Esophagus (tissue), 2 donors: ENCODE data around the gene CCDC175. TPM values are rescaled to one million over a fixed set of nuclear protein-coding genes. Genes with fewer than 3 reads are reported as not detected.

Source experiments
- H3K27ac ChIP-seq, 2 donors: one replicate each; pipeline ENCODE4 v1.5.1; 2013; ENCODE audit warnings: low read depth in 2 of 2, mild to moderate bottlenecking in 2 of 2, inconsistent platforms in 1 of 2, low read length in 1 of 2, moderate library complexity in 1 of 2
- H3K27me3 ChIP-seq, 2 donors: one replicate each; pipeline ENCODE4 v1.6.1; 2013; ENCODE audit warnings: low read length in 2 of 2, control low read depth in 1 of 2, mild to moderate bottlenecking in 1 of 2; ENCODE audit not compliant: insufficient read depth in 2 of 2, control insufficient read depth in 1 of 2
- H3K36me3 ChIP-seq, 2 donors: one replicate each; pipeline ENCODE4 v1.6.1; 2013; ENCODE audit warnings: low read length in 1 of 2; ENCODE audit not compliant: control insufficient read depth in 2 of 2, insufficient read depth in 2 of 2
- H3K4me1 ChIP-seq, 2 donors: one replicate each; pipeline ENCODE4 v1.6.1; 2013; ENCODE audit warnings: low read length in 1 of 2; ENCODE audit not compliant: control insufficient read depth in 2 of 2, insufficient read depth in 2 of 2
- H3K4me3 ChIP-seq, 2 donors: one replicate each; pipeline ENCODE4 v1.5.1; 2013; ENCODE audit warnings: low read length in 2 of 2, mild to moderate bottlenecking in 2 of 2, low read depth in 1 of 2, moderate library complexity in 1 of 2
- H3K9me3 ChIP-seq, 2 donors: one replicate each; pipeline ENCODE4 v1.6.1; 2013; ENCODE audit warnings: mild to moderate bottlenecking in 2 of 2, low read depth in 1 of 2, low read length in 1 of 2, moderate library complexity in 1 of 2; ENCODE audit not compliant: control insufficient read depth in 2 of 2, insufficient read depth in 1 of 2
- WGBS, 2 donors: extraction: QIAGEN DNeasy Blood & Tissue Kit; methylation state at CpG; one replicate each; pipeline ENCODE4 v1.1.7; 2013; 5-methylcytosine and 5-hydroxymethylcytosine counted together
- polyA plus RNA-seq, 2 donors: library from polyadenylated mRNA; stranded (reverse); fragments of 200-250 nt; gene quantifications; one replicate each; pipeline ENCODE4 v1.2.3, GENCODE V29; 2013
- donor health status: healthy with polysubstance abuse.
- donor health status: Bipolar disorder and iron deficiency.

CCDC175 gene
- polyA plus RNA-seq, 2 donors: not detected

GRCh38 chr14:59484639-59485175 lies 91.9 kb downstream of the CCDC175 start:
- Histone ChIP-seq H3K4me1 (peaks cover 0 to 4% of the 10 kb centered on the region in 2 donors), H3K27me3 (no peaks in the 10 kb centered on the region), H3K9me3 (no peaks in the 10 kb centered on the region), H3K36me3 (peaks cover 0 to 4% of the 10 kb centered on the region in 2 donors), H3K4me3 (peak overlapping the region; percentile 73 to 99), H3K27ac (peak overlapping the region; percentile 83 to 92)
- WGBS, 2 donors: 0 to 1% methylated on average over 31 to 32 of the region's 32 CpGs

DNA sequence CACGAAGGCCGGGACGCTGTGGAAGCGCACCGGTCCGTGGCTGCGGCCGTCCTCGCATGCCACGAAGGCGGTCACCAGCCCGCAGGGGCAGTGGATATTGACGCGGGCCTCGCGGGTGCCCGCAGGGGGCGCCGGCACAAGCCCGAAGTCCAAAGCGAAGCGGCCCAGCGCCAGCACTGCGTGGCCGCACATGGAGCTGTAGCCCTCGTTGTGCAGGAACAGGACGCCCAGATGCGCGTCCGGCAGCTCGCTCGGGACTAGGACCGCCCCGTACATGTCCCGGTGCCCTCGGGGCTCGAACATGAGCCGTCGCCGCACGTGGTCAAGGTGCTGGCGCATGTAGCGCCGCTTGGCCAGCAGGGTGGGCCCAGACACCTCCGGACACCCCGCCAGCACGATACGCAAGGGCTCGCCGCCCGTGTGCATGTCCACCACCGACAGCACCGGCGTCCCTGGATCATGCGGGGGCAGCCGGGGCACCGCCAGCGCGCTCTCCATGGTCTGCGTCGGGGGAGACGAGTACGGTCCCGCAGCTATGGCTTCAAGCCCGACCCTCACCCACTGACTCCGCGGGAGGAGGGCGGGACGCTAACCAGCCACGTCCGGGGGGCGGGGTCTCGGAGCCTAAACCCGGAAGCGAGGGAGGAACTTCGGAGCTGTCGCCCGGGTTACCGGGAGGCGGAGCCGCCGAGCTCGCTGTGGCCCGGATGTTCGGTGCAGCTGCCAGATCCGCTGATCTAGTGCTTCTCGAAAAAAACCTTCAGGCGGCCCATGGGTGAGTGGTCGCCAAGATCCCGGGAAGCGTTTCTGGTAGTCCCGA lies 92.6 kb downstream of the CCDC175 start, which contains the start of the genes JKAMP and L3HYPDH:
Gene JKAMP, plus strand, starts transcription at position 699 of the 820 bp plus-strand sequence. Its CDS starts 73 bp downstream, at position 772.
Gene L3HYPDH, minus strand, starts transcription at position 590 of the 820 bp plus-strand sequence. Its CDS starts 92 bp downstream, at position 498.
- no peaks in the 10 kb centered on the region for H3K9me3 ChIP-seq
- peaks cover 0 to 4% of the 10 kb centered on the region in 2 donors for H3K4me1 ChIP-seq
- H3K27ac ChIP-seq: peak within 1 kb of the TSS; percentile 83 to 92
- 0 to 1% methylated on average over 89 to 92 of the region's 92 CpGs for WGBS, 2 donors
- peaks cover 0 to 1% of the 10 kb centered on the region in 2 donors for H3K36me3 ChIP-seq
- H3K27me3 ChIP-seq: no peaks in the 10 kb centered on the region
- peak within 1 kb of the TSS; percentile 73 to 99 for H3K4me3 ChIP-seq

DNA sequence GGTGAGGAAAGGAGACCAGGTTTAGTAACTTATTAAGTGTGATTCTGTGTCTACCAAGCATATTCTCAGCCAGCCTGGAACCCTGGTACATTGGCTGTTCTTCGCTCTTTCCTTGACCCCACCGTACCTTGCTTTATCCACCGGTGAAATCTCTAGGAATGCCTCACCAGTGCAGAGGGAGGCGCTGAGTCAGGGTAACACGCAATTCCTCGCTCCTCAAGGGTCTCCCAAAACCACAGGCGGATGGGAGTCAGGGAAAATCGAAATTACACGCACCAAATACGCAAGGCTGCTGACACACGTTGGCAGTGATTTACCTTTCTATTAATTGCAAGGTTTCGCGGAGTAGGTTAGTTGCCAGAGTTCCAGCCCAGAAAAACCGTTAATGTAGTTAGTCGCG lies 93.2 kb downstream of the CCDC175 start:
- WGBS, 2 donors: 3 to 4% methylated on average over 16 of the region's 16 CpGs
- Histone ChIP-seq H3K36me3 (peaks cover 0 to 3% of the 10 kb centered on the region in 2 donors), H3K27me3 (no peaks in the 10 kb centered on the region), H3K4me1 (peaks cover 0 to 4% of the 10 kb centered on the region in 2 donors), H3K4me3 (peak overlapping the region; percentile 73 to 99), H3K9me3 (no peaks in the 10 kb centered on the region), H3K27ac (peak overlapping the region; percentile 83 to 92)

- 45 to 54% methylated on average over 6 of the region's 6 CpGs for WGBS, 2 donors
- peaks cover 0 to 3% of the 10 kb centered on the region in 2 donors for H3K36me3 ChIP-seq
- H3K4me3 ChIP-seq: peak overlapping the region in 1 of 2 donors; percentile 73
- H3K27ac ChIP-seq: peak overlapping the region; percentile 7 to 46
- peaks cover 0 to 4% of the 10 kb centered on the region in 2 donors for H3K4me1 ChIP-seq
- H3K27me3 ChIP-seq: no peaks in the 10 kb centered on the region
- no peaks in the 10 kb centered on the region for H3K9me3 ChIP-seq
These were observed 93.9 kb downstream of the CCDC175 start for GRCh38 chr14:59482541-59483331.

GRCh38 chr14:59481871-59482540 lies 94.6 kb downstream of the CCDC175 start:
- H3K4me3 ChIP-seq: peak overlapping the region in 1 of 2 donors; percentile 73
- H3K4me1 ChIP-seq: peaks cover 0 to 4% of the 10 kb centered on the region in 2 donors

DNA sequence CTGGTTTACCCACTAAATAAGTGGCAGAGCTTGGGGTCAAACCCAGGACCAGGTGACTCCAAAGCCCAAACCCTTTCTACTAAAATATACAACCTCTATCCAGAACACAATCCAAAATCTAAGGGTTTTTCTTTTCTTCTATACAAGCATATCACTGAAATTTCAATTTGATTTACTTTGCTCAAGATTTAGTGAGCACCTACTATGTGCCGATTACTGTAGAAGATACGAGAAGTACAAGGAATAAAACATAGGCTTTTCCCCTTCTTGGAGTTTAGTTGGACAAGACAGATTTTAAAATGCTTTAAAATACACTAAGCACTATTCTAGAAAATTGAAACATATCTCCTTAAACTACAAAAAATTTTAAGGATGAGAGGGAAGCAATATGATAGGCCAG lies 95.2 kb downstream of the CCDC175 start:
- H3K4me3 ChIP-seq: no peak overlapping the region
- H3K9me3 ChIP-seq: no peaks in the 10 kb centered on the region
- no peak overlapping the region for H3K27ac ChIP-seq
- WGBS, 2 donors: 96 to 98% methylated on average over 2 of the region's 2 CpGs
- peaks cover 0 to 3% of the 10 kb centered on the region in 2 donors for H3K36me3 ChIP-seq
- no peaks in the 10 kb centered on the region for H3K27me3 ChIP-seq
- peaks cover 0 to 4% of the 10 kb centered on the region in 2 donors for H3K4me1 ChIP-seq

More at GRCh38 chr14:59481871-59482540, 94.6 kb downstream of the CCDC175 start:
- Histone ChIP-seq H3K9me3 (no peaks in the 10 kb centered on the region), H3K27me3 (no peaks in the 10 kb centered on the region), H3K36me3 (peaks cover 0 to 3% of the 10 kb centered on the region in 2 donors), H3K27ac (peak overlapping the region; percentile 29 to 46)
- 33 to 54% methylated on average over 2 of the region's 2 CpGs for WGBS, 2 donors

- peaks cover 0 to 3% of the 10 kb centered on the region in 2 donors for H3K36me3 ChIP-seq
- H3K9me3 ChIP-seq: no peaks in the 10 kb centered on the region
- H3K4me1 ChIP-seq: peaks cover 0 to 4% of the 10 kb centered on the region in 2 donors
- no peak overlapping the region for H3K4me3 ChIP-seq
- peak overlapping the region in 1 of 2 donors; percentile 33 for H3K27ac ChIP-seq
- no peaks in the 10 kb centered on the region for H3K27me3 ChIP-seq
- 33 to 35% methylated on average over 1 of the region's 1 CpG for WGBS, 2 donors
These were observed 96.4 kb downstream of the CCDC175 start for GRCh38 chr14:59480166-59480565.

GRCh38 chr14:59478540-59478939 lies 98.1 kb downstream of the CCDC175 start:
- no peak overlapping the region for H3K4me3 ChIP-seq
- H3K27me3 ChIP-seq: no peaks in the 10 kb centered on the region
- H3K27ac ChIP-seq: no peak overlapping the region
- H3K9me3 ChIP-seq: no peaks in the 10 kb centered on the region
- H3K4me1 ChIP-seq: peaks cover 0 to 4% of the 10 kb centered on the region in 2 donors
- H3K36me3 ChIP-seq: peaks cover 2 to 6% of the 10 kb centered on the region in 2 donors
- WGBS, 2 donors: 93 to 96% methylated on average over 3 of the region's 3 CpGs
